ENCODE measurements around the gene INSM2. TPM values are rescaled to one million over a fixed set of nuclear protein-coding genes. Genes with fewer than 3 reads are reported as not detected.

The INSM2 gene
- polyA plus RNA-seq, 2 donors = not detected

- no peak overlapping the region for H3K4me3 ChIP-seq (ENCODE audit: low read depth in 1 of 2, low read length in 2 of 2)
- 66 to 74% methylated on average over 2 of the region's 2 CpGs for WGBS, 2 donors
- H3K9me3 ChIP-seq (ENCODE audit: control insufficient read depth in 2 of 2, insufficient read depth in 1 of 2, low read depth in 1 of 2, low read length in 1 of 2) = no peaks in the 10 kb centered on the region
- no peak overlapping the region for H3K27ac ChIP-seq (ENCODE audit: low read depth in 2 of 2, low read length in 1 of 2)
- H3K36me3 ChIP-seq (ENCODE audit: control insufficient read depth in 2 of 2, insufficient read depth in 2 of 2, low read length in 1 of 2) = no peaks in the 10 kb centered on the region
- H3K4me1 ChIP-seq (ENCODE audit: control insufficient read depth in 2 of 2, insufficient read depth in 2 of 2, low read length in 1 of 2) = no peaks in the 10 kb centered on the region
- H3K27me3 ChIP-seq (ENCODE audit: control insufficient read depth in 1 of 2, insufficient read depth in 2 of 2, low read length in 2 of 2) = no peaks in the 10 kb centered on the region
Measured at GRCh38 chr14:35573911-35574310, 39.9 kb downstream of the INSM2 start.

- Histone ChIP-seq H3K27me3 (ENCODE audit: control insufficient read depth in 1 of 2, insufficient read depth in 2 of 2, low read length in 2 of 2) (no peaks in the 10 kb centered on the region), H3K9me3 (ENCODE audit: control insufficient read depth in 2 of 2, insufficient read depth in 1 of 2, low read depth in 1 of 2, low read length in 1 of 2) (no peaks in the 10 kb centered on the region), H3K4me1 (ENCODE audit: control insufficient read depth in 2 of 2, insufficient read depth in 2 of 2, low read length in 1 of 2) (no peaks in the 10 kb centered on the region), H3K4me3 (ENCODE audit: low read depth in 1 of 2, low read length in 2 of 2) (no peak overlapping the region), H3K27ac (ENCODE audit: low read depth in 2 of 2, low read length in 1 of 2) (no peak overlapping the region), H3K36me3 (ENCODE audit: control insufficient read depth in 2 of 2, insufficient read depth in 2 of 2, low read length in 1 of 2) (no peaks in the 10 kb centered on the region)
Measured at GRCh38 chr14:35576260-35576659, 42.3 kb downstream of the INSM2 start.

GRCh38 chr14:35576856-35577255 lies 42.9 kb downstream of the INSM2 start:
- Histone ChIP-seq H3K27ac (ENCODE audit: low read depth in 2 of 2, low read length in 1 of 2) (no peak overlapping the region), H3K36me3 (ENCODE audit: control insufficient read depth in 2 of 2, insufficient read depth in 2 of 2, low read length in 1 of 2) (no peaks in the 10 kb centered on the region), H3K4me1 (ENCODE audit: control insufficient read depth in 2 of 2, insufficient read depth in 2 of 2, low read length in 1 of 2) (no peaks in the 10 kb centered on the region), H3K4me3 (ENCODE audit: low read depth in 1 of 2, low read length in 2 of 2) (no peak overlapping the region), H3K27me3 (ENCODE audit: control insufficient read depth in 1 of 2, insufficient read depth in 2 of 2, low read length in 2 of 2) (no peaks in the 10 kb centered on the region), H3K9me3 (ENCODE audit: control insufficient read depth in 2 of 2, insufficient read depth in 1 of 2, low read depth in 1 of 2, low read length in 1 of 2) (no peaks in the 10 kb centered on the region)
- WGBS, 2 donors = 96 to 98% methylated on average over 1 of the region's 1 CpG

- no peak overlapping the region for H3K27ac ChIP-seq (ENCODE audit: low read depth in 2 of 2, low read length in 1 of 2)
- no peaks in the 10 kb centered on the region for H3K27me3 ChIP-seq (ENCODE audit: control insufficient read depth in 1 of 2, insufficient read depth in 2 of 2, low read length in 2 of 2)
- H3K9me3 ChIP-seq (ENCODE audit: control insufficient read depth in 2 of 2, insufficient read depth in 1 of 2, low read depth in 1 of 2, low read length in 1 of 2) = no peaks in the 10 kb centered on the region
- 94 to 96% methylated on average over 2 of the region's 2 CpGs for WGBS, 2 donors
- H3K4me1 ChIP-seq (ENCODE audit: control insufficient read depth in 2 of 2, insufficient read depth in 2 of 2, low read length in 1 of 2) = no peaks in the 10 kb centered on the region
- no peaks in the 10 kb centered on the region for H3K36me3 ChIP-seq (ENCODE audit: control insufficient read depth in 2 of 2, insufficient read depth in 2 of 2, low read length in 1 of 2)
- no peak overlapping the region for H3K4me3 ChIP-seq (ENCODE audit: low read depth in 1 of 2, low read length in 2 of 2)
Measured at GRCh38 chr14:35578135-35578534, 44.2 kb downstream of the INSM2 start.

- no peak overlapping the region for H3K27ac ChIP-seq (ENCODE audit: low read depth in 2 of 2, low read length in 1 of 2)
- no peaks in the 10 kb centered on the region for H3K36me3 ChIP-seq (ENCODE audit: control insufficient read depth in 2 of 2, insufficient read depth in 2 of 2, low read length in 1 of 2)
- no peaks in the 10 kb centered on the region for H3K27me3 ChIP-seq (ENCODE audit: control insufficient read depth in 1 of 2, insufficient read depth in 2 of 2, low read length in 2 of 2)
- no peaks in the 10 kb centered on the region for H3K9me3 ChIP-seq (ENCODE audit: control insufficient read depth in 2 of 2, insufficient read depth in 1 of 2, low read depth in 1 of 2, low read length in 1 of 2)
- H3K4me1 ChIP-seq (ENCODE audit: control insufficient read depth in 2 of 2, insufficient read depth in 2 of 2, low read length in 1 of 2) = no peaks in the 10 kb centered on the region
- H3K4me3 ChIP-seq (ENCODE audit: low read depth in 1 of 2, low read length in 2 of 2) = no peak overlapping the region
Measured at GRCh38 chr14:35578639-35579038, 44.7 kb downstream of the INSM2 start.

Other genes starting within 250 kb of the INSM2 start
- 100 to 1,000 TPM in 1 of 2 donors, 10 to 100 TPM in 1; 92.3 to 156 TPM for gene PSMA6, start 241.8 kb upstream of the INSM2 start, polyA plus RNA-seq
- 100 to 1,000 TPM; 121 to 206 TPM for gene NFKBIA, start 129.4 kb upstream of the INSM2 start, polyA plus RNA-seq

Measured in esophagus (tissue), 2 donors.